Body of pancreas (tissue), 4 donors: ENCODE data around the gene GINS2.

Source experiments
- CTCF ChIP-seq, 7 experiments: fragments of 450-650 bp in 4 of 7; fragments of 200-600 bp in 3 of 7; sonication (generic) in 3 of 7; IDR thresholded peaks; one replicate each; pipeline ENCODE4 v1.5.1; 2016 to 2019; ENCODE audit warnings: antibody characterized with exemption in 7 of 7
- POLR2A ChIP-seq, 3 donors: fragments of 450-650 bp; IDR thresholded peaks; one replicate each; pipeline ENCODE4 v1.6.1; 2016; ENCODE audit warnings: antibody characterized with exemption in 3 of 3, mild to moderate bottlenecking in 2 of 3

GRCh38 chr16:85639529-85640253, 49.1 kb downstream of the GINS2 start:
- peak in 4 of 7 experiments; percentile 12 to 39 (median 25) for TF ChIP-seq CTCF (IDR thresholded peaks at IDR 0.05)
- TF ChIP-seq POLR2A (IDR thresholded peaks at IDR 0.05) = peak; percentile 9 to 24 (median 13)
